GM12891 (cell line): Measurements from ENCODE around the gene CTBP2.

Source experiments
- PAX5 ChIP-seq: IDR thresholded peaks from 2 replicates; pipeline ENCODE4 v1.6.1; 2011; ENCODE audit warnings: low read length, moderate library complexity, mild to moderate bottlenecking; ENCODE audit not compliant: insufficient read depth, severe bottlenecking
- POLR2A ChIP-seq: IDR thresholded peaks from 2 replicates; pipeline ENCODE4 v1.6.1; 2011; ENCODE audit warnings: low read depth, low read length, control low read depth
- POLR2AphosphoS5 ChIP-seq: IDR thresholded peaks from 2 replicates; pipeline ENCODE4 v1.6.1; 2011; ENCODE audit warnings: low read depth, low read length, control low read depth
- POU2F2 ChIP-seq: IDR thresholded peaks from 2 replicates; pipeline ENCODE4 v1.6.1; 2011; ENCODE audit warnings: low read depth, mild to moderate bottlenecking, control low read depth, low read length, moderate library complexity
- SPI1 ChIP-seq: IDR thresholded peaks from 2 replicates; pipeline ENCODE4 v1.6.1; 2011; ENCODE audit warnings: low read depth, low read length, control low read depth
- TAF1 ChIP-seq: IDR thresholded peaks from 2 replicates; pipeline ENCODE4 v1.6.1; 2011; ENCODE audit warnings: low read depth, low read length, control low read depth

GRCh38 chr10:125095228-125095627, 65.1 kb downstream of the CTBP2 start:
- TF ChIP-seq POLR2A (no peak), POLR2AphosphoS5 (no peak), TAF1 (no peak), SPI1 (no peak), POU2F2 (no peak), PAX5 (no peak)
